ENCODE measurements around the gene SMR3B. TPM values are rescaled to one million over a fixed set of nuclear protein-coding genes. Genes with fewer than 3 reads are reported as not detected.

SMR3B gene
- polyA plus RNA-seq, 1 experiment = not detected

GRCh38 chr4:70437197-70437596 lies 54.3 kb downstream of the SMR3B start:
- no peak for TF ChIP-seq CTCF (IDR thresholded peaks at IDR 0.05; ENCODE audit: insufficient read depth, low read depth, low read length)
- CTCF ChIA-PET = no interaction called here
- POLR2A ChIA-PET = no interaction called here

More at GRCh38 chr4:70437197-70437596, 54.3 kb downstream of the SMR3B start:
- Histone ChIP-seq H3K36me3 (ENCODE audit: control insufficient read depth, insufficient read depth, low read length) (no peaks in the 10 kb centered on the region), H3K4me3 (ENCODE audit: low read depth, low read length) (no peak overlapping the region), H3K27me3 (ENCODE audit: control insufficient read depth, insufficient read depth, low read length) (no peaks in the 10 kb centered on the region)
- no peak for DNase-seq (ENCODE audit: low read depth)

Other genes with a start within 250 kb of the SMR3B start
- gene PRR27, start 228.9 kb upstream of the SMR3B start, polyA plus RNA-seq (2011; rRNA removed) = not detected in 2 replicates
- gene ODAM, start 187.4 kb upstream of the SMR3B start, polyA plus RNA-seq (2011; rRNA removed) = not detected in 2 replicates
- not detected in 2 replicates for gene FDCSP, start 157.0 kb upstream of the SMR3B start, polyA plus RNA-seq (2011; rRNA removed)
- not detected in 2 replicates for gene CSN3, start 140.5 kb upstream of the SMR3B start, polyA plus RNA-seq (2011; rRNA removed)
- not detected in 2 replicates for gene CABS1, start 48.1 kb upstream of the SMR3B start, polyA plus RNA-seq (2011; rRNA removed)
- gene SMR3A, start 22.4 kb upstream of the SMR3B start, polyA plus RNA-seq (2011; rRNA removed) = not detected in 2 replicates
- gene OPRPN, start 14.8 kb downstream of the SMR3B start, polyA plus RNA-seq (2011; rRNA removed) = not detected in 2 replicates
- not detected in 2 replicates for gene MUC7, start 89.1 kb downstream of the SMR3B start, polyA plus RNA-seq (2011; rRNA removed)
- not detected in 2 replicates for gene AMTN, start 135.4 kb downstream of the SMR3B start, polyA plus RNA-seq (2011; rRNA removed)
- not detected in 2 replicates for gene AMBN, start 209.1 kb downstream of the SMR3B start, polyA plus RNA-seq (2011; rRNA removed)
- gene ENAM, start 245.6 kb downstream of the SMR3B start, polyA plus RNA-seq (2011; rRNA removed) = 0.01 TPM in 1 of 2 replicates, not detected in the other